ENCODE data around the gene MYO16. TPM values are rescaled to one million over a fixed set of nuclear protein-coding genes. Genes with fewer than 3 reads are reported as not detected.

MYO16 gene
- total RNA-seq, 1 experiment from 2014 or later, result not detected

DNA sequence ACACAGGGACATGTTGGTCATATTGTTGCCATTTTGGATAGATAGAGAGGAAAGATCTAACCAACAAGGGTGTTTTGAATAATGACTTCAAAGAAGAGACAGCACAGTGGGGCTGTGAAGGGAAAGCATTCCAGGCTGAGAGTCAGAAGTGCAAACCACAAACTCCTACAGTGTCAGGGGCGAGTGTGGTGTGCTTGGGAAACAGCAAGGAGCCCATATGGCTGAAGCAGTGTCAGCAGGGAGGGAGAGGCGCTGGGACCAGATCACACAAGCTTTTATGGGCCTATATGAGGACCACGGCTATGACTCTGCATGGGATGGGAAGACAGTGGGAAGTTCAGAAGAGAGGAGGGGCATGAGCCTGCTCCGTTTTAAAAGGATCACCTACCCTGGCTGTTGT is 166.4 kb downstream of the MYO16 start:
- no peak for DNase-seq

More for the DNA sequence above, 166.4 kb downstream of the MYO16 start:
- H3K36me3 Mint-ChIP-seq (ENCODE audit: insufficient read depth in 1 of 3, low read depth in 3 of 3), result no peaks in the 10 kb centered on the region
- no peak overlapping the region for H3K4me3 Mint-ChIP-seq
- no peak overlapping the region for H2BK20ac ChIP-seq (ENCODE audit: low read depth, low read length, poor library complexity, severe bottlenecking)
- no peaks in the 10 kb centered on the region for H3K79me2 ChIP-seq (ENCODE audit: insufficient read depth, low read length)
- no CpG with 5 or more reads among the region's 4 CpGs for WGBS (ENCODE audit: extremely low coverage, insufficient read length, low lambda C conversion rate)
- no peak overlapping the region for H2AFZ ChIP-seq (ENCODE audit: low read length)
- H2AK5ac ChIP-seq (ENCODE audit: insufficient read length, low read length), result no peak overlapping the region
- no peak overlapping the region for H2BK12ac ChIP-seq (ENCODE audit: insufficient read length, low read depth, low read length)
- H3K9me3 ChIP-seq (ENCODE audit: control insufficient read depth, low read depth, low read length), result no peaks in the 10 kb centered on the region
- H3K27ac Mint-ChIP-seq, result no peak overlapping the region
- no peak overlapping the region for H3K4me2 ChIP-seq (ENCODE audit: insufficient read depth, insufficient read length, low read length)
- no peak overlapping the region for H2BK120ac ChIP-seq (ENCODE audit: low read depth, low read length, poor library complexity, severe bottlenecking)
- no peak overlapping the region for H3K56ac ChIP-seq (ENCODE audit: insufficient read length, low read depth, low read length)
- H3K23me2 ChIP-seq (ENCODE audit: insufficient read length, low read depth, low read length, poor library complexity, severe bottlenecking), result no peaks in the 10 kb centered on the region
- no peak overlapping the region for H3K4ac ChIP-seq (ENCODE audit: low read depth, low read length)
- TF ChIP-seq, protein P1, sequence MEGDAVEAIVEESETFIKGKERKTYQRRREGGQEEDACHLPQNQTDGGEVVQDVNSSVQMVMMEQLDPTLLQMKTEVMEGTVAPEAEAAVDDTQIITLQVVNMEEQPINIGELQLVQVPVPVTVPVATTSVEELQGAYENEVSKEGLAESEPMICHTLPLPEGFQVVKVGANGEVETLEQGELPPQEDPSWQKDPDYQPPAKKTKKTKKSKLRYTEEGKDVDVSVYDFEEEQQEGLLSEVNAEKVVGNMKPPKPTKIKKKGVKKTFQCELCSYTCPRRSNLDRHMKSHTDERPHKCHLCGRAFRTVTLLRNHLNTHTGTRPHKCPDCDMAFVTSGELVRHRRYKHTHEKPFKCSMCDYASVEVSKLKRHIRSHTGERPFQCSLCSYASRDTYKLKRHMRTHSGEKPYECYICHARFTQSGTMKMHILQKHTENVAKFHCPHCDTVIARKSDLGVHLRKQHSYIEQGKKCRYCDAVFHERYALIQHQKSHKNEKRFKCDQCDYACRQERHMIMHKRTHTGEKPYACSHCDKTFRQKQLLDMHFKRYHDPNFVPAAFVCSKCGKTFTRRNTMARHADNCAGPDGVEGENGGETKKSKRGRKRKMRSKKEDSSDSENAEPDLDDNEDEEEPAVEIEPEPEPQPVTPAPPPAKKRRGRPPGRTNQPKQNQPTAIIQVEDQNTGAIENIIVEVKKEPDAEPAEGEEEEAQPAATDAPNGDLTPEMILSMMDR (conservative IDR thresholded peaks at IDR 0.05), result no peak
- 0 out of 4 replicates have a peak, but pooled peaks cover 0 to 3% of the 10 kb centered on the region in 2 experiments for H3K4me1 Mint-ChIP-seq
- no peak overlapping the region for H3K18ac ChIP-seq (ENCODE audit: insufficient read length, low read depth, low read length)
- no peaks in the 10 kb centered on the region; a peak in 1 of 5 replicates for H3K9me3 Mint-ChIP-seq
- H3K23ac ChIP-seq (ENCODE audit: insufficient read length, low read depth, low read length), result no peak overlapping the region
- H2BK15ac ChIP-seq (ENCODE audit: low read depth, low read length), result no peak overlapping the region
- H4K20me1 ChIP-seq (ENCODE audit: control insufficient read depth, insufficient read depth, insufficient read length), result no peaks in the 10 kb centered on the region
- no peak overlapping the region for H3K9ac ChIP-seq (ENCODE audit: extremely low read depth, insufficient read length, low read length)
- no peak overlapping the region for H4K91ac ChIP-seq (ENCODE audit: insufficient read length, low read depth, low read length)
- no peak overlapping the region for H3K27ac ChIP-seq (ENCODE audit: insufficient read length, low read depth, low read length)
- H3K14ac ChIP-seq (ENCODE audit: insufficient read depth, low read length), result no peak overlapping the region
- no peak overlapping the region for H4K5ac ChIP-seq (ENCODE audit: insufficient read length, low read depth, low read length)
- no peak overlapping the region for H3T11ph ChIP-seq (ENCODE audit: low read length)
- H3K27me3 Mint-ChIP-seq (ENCODE audit: low read depth), result no peaks in the 10 kb centered on the region
- no peaks in the 10 kb centered on the region for H3K4me1 ChIP-seq (ENCODE audit: insufficient read depth, low read length)
- no peak overlapping the region for H2BK5ac ChIP-seq (ENCODE audit: insufficient read length, low read length)
- H4K8ac ChIP-seq (replicated peaks; ENCODE audit: insufficient read length, low read depth, low read length), result no peak overlapping the region
- no peaks in the 10 kb centered on the region for H3K27me3 ChIP-seq (ENCODE audit: insufficient read depth, low read length)
- H3K79me1 ChIP-seq (ENCODE audit: insufficient read depth, low read depth, low read length, poor library complexity, severe bottlenecking), result no peaks in the 10 kb centered on the region
